IgD-negative memory B cell (primary cell): ENCODE measurements around the gene MRPL28. TPM values are rescaled to one million over a fixed set of nuclear protein-coding genes. Genes with fewer than 3 reads are reported as not detected.
"Not testable (repeated sequence)": the region's sequence is repeated elsewhere in the genome, so short reads cannot be mapped to it uniquely, and the experiment has no call there.

Experiments
- H3K27ac Mint-ChIP-seq, 3 donors: one replicate each; pipeline ENCODE4 v1.8.0; 2020 to 2022; ENCODE audit warnings: mild to moderate bottlenecking in 3 of 3, mixed read lengths in 3 of 3, moderate library complexity in 1 of 3
- H3K27me3 Mint-ChIP-seq: one replicate; pipeline ENCODE4 v1.8.0; 2021; ENCODE audit warnings: mixed read lengths
- H3K36me3 Mint-ChIP-seq: one replicate; pipeline ENCODE4 v1.8.0; 2020; ENCODE audit warnings: mild to moderate bottlenecking, mixed read lengths
- H3K4me1 Mint-ChIP-seq, 3 donors: one replicate each; pipeline ENCODE4 v1.8.0; 2020 to 2022; ENCODE audit warnings: mixed read lengths in 3 of 3, mild to moderate bottlenecking in 1 of 3
- H3K4me3 Mint-ChIP-seq, 4 donors: one replicate each; pipeline ENCODE4 v1.8.0; 2020 to 2022; ENCODE audit warnings: mild to moderate bottlenecking in 4 of 4, mixed read lengths in 4 of 4, moderate library complexity in 3 of 4
- H3K9me3 Mint-ChIP-seq, 3 donors: one replicate each; pipeline ENCODE4 v1.8.0; 2020 to 2021; ENCODE audit warnings: mixed read lengths in 3 of 3, mild to moderate bottlenecking in 1 of 3
- polyA plus RNA-seq: library from polyadenylated mRNA; unstranded; fragments of 300-500 nt; fragmentation: Illumina TruSeq; gene quantifications from one replicate; pipeline ENCODE4 v1.2.3, GENCODE V29; 2021

MRPL28 gene
- polyA plus RNA-seq, 1 donor from 2014 or later: 69.8 TPM

DNA sequence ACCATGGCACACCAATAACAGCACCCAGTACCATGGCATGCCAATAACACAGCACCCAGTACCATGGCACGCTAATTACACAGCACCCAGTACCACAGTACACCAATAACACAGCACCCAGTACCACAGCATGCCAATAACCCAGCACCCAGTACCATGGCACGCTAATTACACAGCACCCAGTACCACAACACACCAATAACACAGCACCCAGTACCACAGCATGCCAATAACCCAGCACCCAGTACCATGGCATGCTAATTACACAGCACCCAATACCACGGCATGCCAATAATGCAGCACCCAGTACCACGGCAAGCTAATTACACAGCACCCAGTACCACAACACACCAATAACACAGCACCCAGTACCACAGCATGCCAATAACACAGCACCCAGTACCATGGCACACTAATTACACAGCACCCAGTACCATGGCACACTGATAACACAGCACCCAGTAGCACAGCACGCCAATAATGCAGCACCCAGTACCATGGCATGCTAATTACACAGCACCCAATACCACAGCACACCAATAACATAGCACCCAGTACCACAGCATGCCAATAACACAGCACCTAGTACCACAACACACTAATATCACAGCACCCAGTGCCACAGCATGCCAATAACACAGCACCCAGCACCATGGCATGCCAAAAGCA, 36.0 kb downstream of the MRPL28 start:
- not testable (repeated sequence) for H3K36me3 Mint-ChIP-seq, H3K9me3 Mint-ChIP-seq, H3K27ac Mint-ChIP-seq, H3K27me3 Mint-ChIP-seq, H3K4me3 Mint-ChIP-seq
- H3K4me1 Mint-ChIP-seq: peaks cover 4 to 28% (median 20%) of the 10 kb centered on the region in 3 donors

DNA sequence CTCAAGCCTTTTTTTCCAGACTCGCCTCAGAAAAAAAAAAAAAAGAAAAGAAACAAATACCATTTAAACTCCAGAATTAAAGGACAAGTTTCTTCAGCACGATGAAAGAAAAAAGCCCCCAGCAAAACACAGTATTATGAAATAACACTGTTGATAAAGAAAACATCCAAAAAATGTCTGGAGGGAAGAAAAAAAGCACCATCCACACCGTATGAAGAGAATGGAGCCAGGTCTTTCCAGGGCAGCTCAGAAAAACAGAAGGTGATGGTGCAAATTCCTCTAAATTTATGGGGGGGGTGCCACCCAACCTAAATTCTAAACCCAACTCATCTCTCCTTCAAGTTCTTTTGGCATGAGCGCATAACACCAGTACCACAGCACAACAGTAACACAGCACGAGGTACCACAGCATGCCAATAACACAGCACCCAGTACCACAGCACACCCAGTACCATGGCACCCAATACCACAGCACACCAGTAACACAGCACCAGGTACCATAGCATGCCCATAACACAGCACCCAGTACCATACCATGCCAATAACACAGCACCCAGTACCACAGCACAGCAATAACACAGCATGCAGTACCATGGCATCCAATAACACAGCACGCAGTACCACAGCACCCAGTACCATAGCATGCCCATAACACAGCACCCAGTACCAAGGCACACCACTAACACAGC, 36.8 kb downstream of the MRPL28 start:
- no peaks in the 10 kb centered on the region for H3K9me3 Mint-ChIP-seq
- H3K27me3 Mint-ChIP-seq: no peaks in the 10 kb centered on the region
- peaks cover 4 to 28% (median 18%) of the 10 kb centered on the region in 3 donors for H3K4me1 Mint-ChIP-seq
- H3K27ac Mint-ChIP-seq: no peak overlapping the region
- H3K4me3 Mint-ChIP-seq: no peak overlapping the region
- peaks cover 4% of the 10 kb centered on the region for H3K36me3 Mint-ChIP-seq

DNA sequence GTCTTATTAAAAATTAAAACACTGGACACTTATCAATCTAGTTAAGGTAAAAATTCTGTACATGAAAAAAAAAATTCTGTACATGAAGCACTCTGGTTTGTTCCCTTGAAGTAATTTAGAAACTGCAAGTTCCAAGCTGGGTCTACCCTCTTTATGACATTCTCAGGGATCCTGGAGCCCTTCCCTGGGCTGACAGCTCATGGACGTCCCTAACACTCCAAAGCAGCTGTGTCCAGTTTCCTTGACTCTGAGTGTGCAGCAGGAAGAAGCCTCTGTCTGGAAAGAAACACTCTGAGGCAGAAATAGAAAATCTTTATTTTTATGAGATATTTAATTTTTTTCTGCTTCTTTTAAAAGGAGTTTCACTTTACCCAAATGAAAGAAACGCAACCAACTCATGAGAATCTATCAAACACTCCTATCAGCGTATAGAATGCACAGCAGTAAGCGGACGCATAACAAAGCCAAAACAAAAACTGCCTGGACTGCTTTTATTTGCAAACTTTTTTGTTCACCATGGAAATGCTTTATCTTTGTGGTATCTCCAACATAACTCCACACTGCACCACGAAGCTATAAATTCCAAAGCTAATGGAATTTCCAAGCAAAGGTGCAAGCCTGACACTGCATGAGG, 39.0 kb downstream of the MRPL28 start:
- H3K36me3 Mint-ChIP-seq, H3K9me3 Mint-ChIP-seq, H3K4me3 Mint-ChIP-seq, H3K27me3 Mint-ChIP-seq, H3K27ac Mint-ChIP-seq: not testable (repeated sequence)
- peaks cover 8 to 26% (median 17%) of the 10 kb centered on the region in 3 donors for H3K4me1 Mint-ChIP-seq

DNA sequence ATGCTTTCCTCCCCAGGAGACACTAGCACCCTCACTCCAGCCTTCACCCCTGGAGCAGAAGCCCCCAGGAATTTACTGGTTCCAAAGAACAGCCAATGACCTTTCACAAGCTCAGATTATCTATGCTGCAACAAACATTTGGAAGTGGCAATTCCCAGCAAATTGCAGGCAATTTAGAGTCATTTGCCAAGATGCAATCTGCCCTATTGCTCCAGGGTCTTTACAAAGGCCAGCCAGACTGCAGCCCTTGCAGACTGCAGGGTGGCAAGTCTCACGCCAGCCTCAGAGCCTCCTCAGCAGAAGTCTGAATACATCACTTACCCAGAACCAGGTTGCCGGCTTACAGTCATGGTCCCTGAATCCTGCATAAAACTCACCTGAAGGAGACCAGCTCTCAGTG, 39.6 kb downstream of the MRPL28 start:
- Mint-ChIP-seq H3K27me3 (no peaks in the 10 kb centered on the region), H3K9me3 (no peaks in the 10 kb centered on the region), H3K4me3 (no peak overlapping the region), H3K36me3 (peaks cover 2% of the 10 kb centered on the region), H3K4me1 (peaks cover 6 to 25% (median 14%) of the 10 kb centered on the region in 3 donors), H3K27ac (peak overlapping the region in 1 of 3 donors; percentile 39)

DNA sequence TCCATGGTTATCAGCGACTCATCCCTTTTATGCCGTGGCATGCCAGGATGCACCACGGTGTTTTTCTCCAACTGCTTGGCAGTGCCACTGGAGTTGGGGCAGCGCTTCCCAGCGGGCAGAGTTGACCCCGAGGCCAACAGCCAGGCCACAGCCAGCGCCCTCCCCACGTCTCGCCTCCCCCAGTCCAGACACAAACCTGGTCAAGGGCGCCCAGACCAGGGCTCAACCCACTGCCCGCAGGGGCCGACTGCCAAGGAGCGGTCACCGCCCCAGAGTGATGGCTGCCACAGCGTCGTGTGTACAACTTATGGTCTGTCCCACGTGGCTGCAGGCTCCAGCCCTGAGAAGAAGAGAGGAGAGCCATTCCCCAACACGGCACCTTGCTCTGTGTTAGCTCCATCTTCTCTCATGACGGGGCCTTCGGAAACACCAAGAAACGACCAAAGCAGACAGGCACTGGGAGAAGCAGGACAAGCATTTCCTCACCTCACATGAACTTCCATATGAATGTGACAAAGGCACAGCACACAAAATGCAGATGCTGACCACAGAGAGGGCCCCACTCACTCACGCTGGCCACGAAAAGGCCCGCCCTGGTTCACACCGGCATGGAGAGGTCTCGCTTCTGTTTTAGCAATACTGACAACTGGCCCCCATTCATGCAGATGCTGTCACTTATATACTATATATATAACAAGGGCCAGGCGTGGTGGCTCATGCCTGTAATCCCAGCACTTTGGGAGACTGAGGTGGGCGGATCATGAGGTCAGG, 44.8 kb downstream of the MRPL28 start:
- H3K4me1 Mint-ChIP-seq: peaks cover 26 to 28% (median 26%) of the 10 kb centered on the region in 3 donors
- H3K27me3 Mint-ChIP-seq: no peaks in the 10 kb centered on the region
- peaks cover 2% of the 10 kb centered on the region for H3K36me3 Mint-ChIP-seq
- peak overlapping the region; percentile 62 to 92 (median 84) for H3K4me3 Mint-ChIP-seq
- no peaks in the 10 kb centered on the region for H3K9me3 Mint-ChIP-seq
- H3K27ac Mint-ChIP-seq: peak overlapping the region; percentile 84 to 93 (median 89)

DNA sequence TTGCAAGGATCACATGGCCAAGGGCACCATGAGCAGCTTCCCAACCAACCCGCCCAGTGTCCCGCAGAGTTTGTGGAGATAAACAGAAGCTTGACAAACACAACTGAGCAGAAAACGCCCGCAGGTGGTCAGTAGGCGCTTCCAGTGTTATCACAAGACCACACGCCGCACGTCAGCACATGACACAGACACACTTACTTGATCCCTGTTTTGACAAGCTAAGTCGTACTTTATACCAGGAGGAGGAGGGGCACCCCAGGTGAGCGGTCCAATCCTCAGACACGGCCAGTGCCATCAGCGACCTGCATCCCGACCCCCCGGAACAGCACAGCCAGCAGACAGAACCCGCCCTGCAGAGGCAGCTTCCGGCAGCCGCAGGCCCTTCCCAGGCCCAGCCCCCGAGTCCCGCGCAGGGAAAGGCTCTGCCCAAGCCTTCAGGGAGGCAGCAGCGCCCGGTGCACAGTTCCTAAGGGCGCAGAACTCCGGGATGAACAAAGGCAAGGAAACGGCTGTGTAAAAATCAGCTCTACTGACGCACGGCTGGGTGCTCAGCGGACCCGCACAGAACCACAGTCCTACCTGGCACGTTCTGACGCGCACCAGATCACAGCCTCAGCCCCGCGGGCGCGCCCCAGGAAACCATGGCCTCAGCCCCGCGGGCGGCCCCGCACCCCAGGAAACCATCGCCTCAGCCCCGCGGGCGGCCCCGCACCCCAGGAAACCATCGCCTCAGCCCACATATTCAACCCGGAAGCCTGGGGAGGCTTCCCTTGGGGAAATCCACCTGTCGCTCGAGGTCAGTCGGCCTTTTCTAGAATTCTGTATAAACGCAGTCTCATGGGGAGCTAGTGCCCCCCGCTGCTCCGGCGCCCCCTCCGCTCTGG, 45.6 kb downstream of the MRPL28 start:
- peak overlapping the region; percentile 62 to 92 (median 84) for H3K4me3 Mint-ChIP-seq
- H3K27ac Mint-ChIP-seq: peak overlapping the region; percentile 86 to 93 (median 89)
- H3K27me3 Mint-ChIP-seq: no peaks in the 10 kb centered on the region
- H3K4me1 Mint-ChIP-seq: peaks cover 27 to 33% (median 28%) of the 10 kb centered on the region in 3 donors
- peaks cover 5% of the 10 kb centered on the region for H3K36me3 Mint-ChIP-seq
- H3K9me3 Mint-ChIP-seq: no peaks in the 10 kb centered on the region

DNA sequence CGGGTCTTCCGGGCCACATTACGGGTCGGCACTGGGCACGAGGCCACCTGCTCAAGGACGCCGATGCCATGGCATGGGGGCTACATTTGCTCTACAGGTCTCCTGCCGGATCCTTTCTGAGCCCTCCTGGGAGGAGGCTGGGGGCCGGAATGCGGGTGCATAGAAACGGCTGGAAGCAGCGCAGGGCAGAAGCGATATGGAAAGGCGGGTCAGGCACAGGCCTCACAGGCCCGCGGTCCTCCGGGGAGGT, 46.2 kb downstream of the MRPL28 start:
- Mint-ChIP-seq H3K4me3 (peak overlapping the region in 3 of 4 donors; percentile 68 to 87 (median 82)), H3K27ac (peak overlapping the region; percentile 86 to 93 (median 89)), H3K27me3 (no peaks in the 10 kb centered on the region), H3K36me3 (peaks cover 5% of the 10 kb centered on the region), H3K4me1 (peaks cover 26 to 35% (median 27%) of the 10 kb centered on the region in 3 donors), H3K9me3 (no peaks in the 10 kb centered on the region)

DNA sequence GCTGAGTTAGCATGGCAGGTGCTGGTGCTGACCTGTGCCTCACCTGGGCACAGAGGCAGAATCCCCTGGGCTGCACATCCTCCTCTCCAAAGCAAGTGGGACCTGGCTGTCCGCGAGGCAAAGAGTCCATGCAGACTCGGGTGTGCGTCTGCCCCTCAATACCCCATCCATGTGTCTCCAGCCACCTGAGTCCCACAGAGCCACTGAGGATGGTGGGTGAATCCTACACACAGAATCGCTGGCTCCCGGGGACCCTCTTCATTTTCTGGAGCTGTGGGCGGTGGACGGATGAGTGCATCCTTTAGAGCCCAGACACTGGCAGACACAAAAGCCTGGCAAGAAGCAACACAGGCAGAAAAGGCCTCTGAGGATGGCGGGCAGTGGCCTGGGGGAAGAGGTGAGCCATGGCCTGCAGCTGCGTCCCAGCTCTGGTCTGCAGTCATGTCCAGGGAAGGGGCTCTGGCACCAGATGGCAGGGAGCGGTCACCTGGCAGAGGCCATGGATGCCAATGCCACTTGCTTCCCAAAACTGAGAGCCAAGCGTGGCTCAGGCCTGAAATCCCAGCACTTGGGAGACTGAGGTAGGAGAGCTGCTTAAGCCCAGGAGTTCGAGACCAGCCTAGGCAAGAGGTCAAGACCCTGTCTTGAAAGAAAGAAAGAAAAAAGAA, 47.7 kb downstream of the MRPL28 start:
- peak overlapping the region in 2 of 3 donors; percentile 76 to 95 for H3K27ac Mint-ChIP-seq
- H3K27me3 Mint-ChIP-seq: no peaks in the 10 kb centered on the region
- peaks cover 5% of the 10 kb centered on the region for H3K36me3 Mint-ChIP-seq
- H3K4me1 Mint-ChIP-seq: peaks cover 26 to 35% (median 32%) of the 10 kb centered on the region in 3 donors
- peak overlapping the region in 1 of 4 donors; percentile 41 for H3K4me3 Mint-ChIP-seq
- no peaks in the 10 kb centered on the region for H3K9me3 Mint-ChIP-seq

DNA sequence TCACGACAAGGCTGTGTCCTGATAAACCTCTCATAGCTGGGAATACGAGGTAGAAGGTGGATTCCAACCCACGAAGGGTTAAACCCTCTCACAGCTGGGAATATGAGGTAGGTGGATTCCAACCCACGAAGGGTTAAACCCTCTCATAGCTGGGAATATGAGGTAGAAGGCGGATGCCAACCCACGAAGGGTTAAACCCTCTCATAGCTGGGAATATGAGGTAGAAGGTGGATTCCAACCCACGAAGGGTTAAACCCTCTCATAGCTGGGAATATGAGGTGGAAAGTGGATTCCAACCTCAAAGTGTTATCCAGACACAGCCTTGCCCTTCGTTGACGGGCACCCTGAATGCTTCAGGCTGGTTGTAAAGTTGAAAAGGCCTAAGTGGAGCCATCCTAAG, 48.8 kb downstream of the MRPL28 start:
- Mint-ChIP-seq H3K27ac (peak overlapping the region in 1 of 3 donors; percentile 20), H3K4me3 (no peak overlapping the region), H3K4me1 (peaks cover 23 to 30% (median 29%) of the 10 kb centered on the region in 3 donors)

DNA sequence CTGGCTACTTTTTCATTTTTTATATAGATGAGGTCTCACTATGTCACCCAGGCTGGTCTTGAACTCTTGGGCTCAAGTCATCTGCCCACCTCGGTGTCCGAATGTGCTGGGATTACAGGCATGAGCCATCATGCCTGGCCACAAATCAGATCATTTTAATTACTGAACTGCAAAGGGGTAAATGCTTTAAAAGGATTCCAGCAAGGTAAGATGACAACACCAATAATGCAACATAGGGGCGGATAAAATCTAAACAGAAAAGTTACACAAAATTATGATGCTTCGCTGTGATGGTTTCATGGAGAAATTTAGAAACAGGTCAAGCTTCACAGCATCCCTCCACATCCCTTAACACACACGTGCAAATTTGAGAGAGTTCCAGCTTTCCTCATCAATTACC, 50.1 kb downstream of the MRPL28 start:
- peaks cover 18 to 24% (median 24%) of the 10 kb centered on the region in 3 donors for H3K4me1 Mint-ChIP-seq
- H3K27ac Mint-ChIP-seq: peak overlapping the region in 1 of 3 donors; percentile 66
- peaks cover 5% of the 10 kb centered on the region for H3K36me3 Mint-ChIP-seq
- no peaks in the 10 kb centered on the region for H3K27me3 Mint-ChIP-seq
- H3K9me3 Mint-ChIP-seq: no peaks in the 10 kb centered on the region
- H3K4me3 Mint-ChIP-seq: peak overlapping the region in 2 of 4 donors; percentile 61

More for the DNA sequence above, 48.8 kb downstream of the MRPL28 start:
- Mint-ChIP-seq H3K36me3 (peaks cover 5% of the 10 kb centered on the region), H3K9me3 (no peaks in the 10 kb centered on the region), H3K27me3 (no peaks in the 10 kb centered on the region)

DNA sequence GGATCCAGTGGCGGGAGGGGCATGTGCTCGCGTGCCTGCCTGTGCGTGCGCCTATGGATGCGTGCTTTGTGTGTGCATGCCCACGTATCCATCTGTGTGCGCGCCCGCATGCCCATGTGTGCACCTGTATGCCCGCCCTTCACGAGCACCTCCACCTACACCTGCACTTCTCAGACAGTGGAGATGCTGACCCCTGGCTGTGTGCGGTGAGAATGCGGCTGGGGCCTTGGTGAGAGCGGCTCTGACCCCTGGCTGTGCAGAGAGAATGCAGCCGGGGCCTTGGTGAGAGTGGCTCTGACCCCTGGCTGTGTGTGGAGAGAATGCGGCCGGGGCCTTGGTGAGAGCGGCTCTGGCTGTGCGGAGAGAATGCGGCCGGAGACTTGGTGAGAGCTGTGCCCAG, 51.7 kb downstream of the MRPL28 start:
- Mint-ChIP-seq H3K9me3 (no peaks in the 10 kb centered on the region), H3K27me3 (no peaks in the 10 kb centered on the region), H3K4me3 (no peak overlapping the region), H3K4me1 (peaks cover 10 to 19% (median 12%) of the 10 kb centered on the region in 3 donors), H3K36me3 (peaks cover 5% of the 10 kb centered on the region), H3K27ac (no peak overlapping the region)

DNA sequence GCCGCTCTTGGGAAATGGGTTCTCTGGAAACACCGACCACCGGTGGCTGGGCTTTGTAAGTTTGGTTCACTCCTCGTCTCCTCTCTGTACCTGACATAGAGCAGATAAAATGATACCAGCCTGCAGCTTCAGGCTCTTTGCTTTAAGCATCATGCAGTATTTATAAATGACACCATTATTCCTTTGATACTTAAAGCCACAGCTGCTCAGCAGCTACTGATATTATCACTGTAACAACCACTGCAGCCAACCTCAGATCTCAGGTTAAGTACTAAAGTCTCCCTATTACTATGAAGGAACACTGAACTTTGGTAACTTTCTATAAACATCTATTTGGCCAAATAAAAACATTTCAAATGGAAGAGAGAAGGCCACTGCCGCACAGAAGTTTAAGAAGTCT, 52.8 kb downstream of the MRPL28 start:
- peaks cover 5% of the 10 kb centered on the region for H3K36me3 Mint-ChIP-seq
- no peak overlapping the region for H3K4me3 Mint-ChIP-seq
- no peaks in the 10 kb centered on the region for H3K27me3 Mint-ChIP-seq
- no peaks in the 10 kb centered on the region for H3K9me3 Mint-ChIP-seq
- H3K27ac Mint-ChIP-seq: peak overlapping the region in 1 of 3 donors; percentile 35
- H3K4me1 Mint-ChIP-seq: peaks cover 8 to 18% (median 9%) of the 10 kb centered on the region in 3 donors
